ENCODE measurements around the gene RPL19. TPM values are rescaled to one million over a fixed set of nuclear protein-coding genes. Genes with fewer than 3 reads are reported as not detected.

RPL19 gene
- total RNA-seq, 4 donors from 2014 or later, result 2,008 to 3,549 (median 2,319) TPM

DNA sequence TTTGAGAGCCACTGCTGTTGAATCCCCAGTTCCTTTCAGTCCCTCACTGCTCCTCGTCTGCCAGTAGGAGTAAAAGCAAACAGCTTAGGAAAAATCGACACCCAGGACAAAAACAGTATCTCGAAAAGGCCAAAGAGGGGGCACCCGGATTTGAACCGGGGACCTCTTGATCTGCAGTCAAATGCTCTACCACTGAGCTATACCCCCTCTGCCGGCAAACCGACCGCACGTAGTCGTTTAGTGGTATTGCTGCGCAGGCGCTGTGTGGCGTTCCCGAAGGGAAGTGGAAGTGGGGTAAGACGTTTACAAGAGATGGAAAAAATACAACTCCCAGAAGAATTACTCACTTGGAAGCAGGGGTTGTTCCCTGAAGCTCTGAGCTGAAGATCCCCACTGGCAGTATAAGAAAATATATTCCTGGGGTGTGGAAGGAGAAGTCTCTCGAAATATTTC is 46.5 kb upstream of the RPL19 start:
- peak overlapping the region; percentile 20 to 86 (median 69) for H3K4me3 ChIP-seq (replicated peaks in 1 of 3)
- WGBS, 2 donors, result 0% methylated on average over 16 of the region's 16 CpGs

DNA sequence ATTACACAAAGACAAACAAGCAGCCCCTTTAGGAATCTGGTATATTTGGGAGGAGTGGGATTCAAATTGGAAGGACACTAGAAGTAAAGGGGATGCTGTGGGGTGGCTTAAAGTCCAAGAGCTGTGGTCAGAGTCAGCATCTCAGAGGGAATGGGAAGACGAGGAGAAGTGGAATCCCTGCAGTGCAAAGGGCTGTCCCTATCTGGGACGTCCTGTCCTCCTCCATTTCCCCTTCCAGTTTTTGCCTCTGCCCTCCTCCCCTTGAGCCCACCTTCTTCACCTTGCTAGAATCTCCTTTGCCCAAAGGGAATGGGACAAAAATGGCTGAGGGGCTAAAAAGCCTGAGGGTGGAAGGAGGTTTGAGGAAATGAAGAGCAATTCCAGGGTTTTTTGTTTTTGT is 44.4 kb upstream of the RPL19 start:
- Histone ChIP-seq H3K4me1 (peaks cover 10 to 21% of the 10 kb centered on the region in 2 donors), H3K27me3 (no peaks in the 10 kb centered on the region), H3K36me3 (no peaks in the 10 kb centered on the region), H3K9me3 (no peaks in the 10 kb centered on the region), H3K4me3 (replicated peaks in 1 of 3) (no peak overlapping the region), H3K27ac (no peak overlapping the region)
- no peak for DNase-seq
- TF ChIP-seq, protein P1, sequence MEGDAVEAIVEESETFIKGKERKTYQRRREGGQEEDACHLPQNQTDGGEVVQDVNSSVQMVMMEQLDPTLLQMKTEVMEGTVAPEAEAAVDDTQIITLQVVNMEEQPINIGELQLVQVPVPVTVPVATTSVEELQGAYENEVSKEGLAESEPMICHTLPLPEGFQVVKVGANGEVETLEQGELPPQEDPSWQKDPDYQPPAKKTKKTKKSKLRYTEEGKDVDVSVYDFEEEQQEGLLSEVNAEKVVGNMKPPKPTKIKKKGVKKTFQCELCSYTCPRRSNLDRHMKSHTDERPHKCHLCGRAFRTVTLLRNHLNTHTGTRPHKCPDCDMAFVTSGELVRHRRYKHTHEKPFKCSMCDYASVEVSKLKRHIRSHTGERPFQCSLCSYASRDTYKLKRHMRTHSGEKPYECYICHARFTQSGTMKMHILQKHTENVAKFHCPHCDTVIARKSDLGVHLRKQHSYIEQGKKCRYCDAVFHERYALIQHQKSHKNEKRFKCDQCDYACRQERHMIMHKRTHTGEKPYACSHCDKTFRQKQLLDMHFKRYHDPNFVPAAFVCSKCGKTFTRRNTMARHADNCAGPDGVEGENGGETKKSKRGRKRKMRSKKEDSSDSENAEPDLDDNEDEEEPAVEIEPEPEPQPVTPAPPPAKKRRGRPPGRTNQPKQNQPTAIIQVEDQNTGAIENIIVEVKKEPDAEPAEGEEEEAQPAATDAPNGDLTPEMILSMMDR (IDR thresholded peaks at IDR 0.05), result no peak
- no peak for TF ChIP-seq POLR2A (IDR thresholded peaks at IDR 0.05)
- intact Hi-C loops (cut with DNase I), result no loop called here
- WGBS, 2 donors, result 33 to 50% methylated on average over 2 of the region's 2 CpGs

More for the DNA sequence above, 46.5 kb upstream of the RPL19 start:
- peak; percentile 91 to 93 for DNase-seq
- peaks cover 10 to 21% of the 10 kb centered on the region in 2 donors for H3K4me1 ChIP-seq
- peak overlapping the region; percentile 61 to 98 (median 96) for H3K27ac ChIP-seq
- no peaks in the 10 kb centered on the region for H3K9me3 ChIP-seq
- TF ChIP-seq, protein P1 (IDR thresholded peaks at IDR 0.05), result peak in 3 of 6 experiments; percentile 24 to 42 (median 35)
- TF ChIP-seq POLR2A (IDR thresholded peaks at IDR 0.05), result peak in 1 of 2 donors; percentile 17
- H3K27me3 ChIP-seq, result no peaks in the 10 kb centered on the region
- intact Hi-C loops (cut with DNase I), result loop anchor here (5.0 kb wide), 1 partner anchor 171 kb away; no protein-coding TSS in a partner anchor
- no peaks in the 10 kb centered on the region for H3K36me3 ChIP-seq

DNA sequence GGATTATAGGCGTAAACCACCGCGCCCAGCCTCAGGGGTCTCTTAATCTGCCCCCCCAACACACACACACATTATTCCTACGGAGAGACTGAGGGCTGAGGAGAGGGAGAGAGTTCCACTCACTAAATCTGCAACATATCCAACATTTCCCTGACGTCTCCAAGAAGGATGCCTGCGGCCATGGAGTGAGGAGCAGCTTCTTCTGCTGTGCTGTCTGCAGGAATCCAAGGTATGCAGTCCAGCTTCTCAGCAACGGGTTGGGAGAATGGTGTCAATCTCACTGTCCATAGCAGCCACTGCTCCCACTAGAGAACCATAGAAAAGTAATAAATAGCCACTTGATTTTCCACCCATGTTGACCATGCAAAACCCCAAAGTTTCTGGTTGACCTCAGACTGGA is 43.6 kb upstream of the RPL19 start:
- H3K36me3 ChIP-seq, result no peaks in the 10 kb centered on the region
- 68 to 76% methylated on average over 7 of the region's 7 CpGs for WGBS, 2 donors
- H3K4me3 ChIP-seq (replicated peaks in 1 of 3), result no peak overlapping the region
- peaks cover 10 to 13% of the 10 kb centered on the region in 2 donors for H3K4me1 ChIP-seq
- TF ChIP-seq, protein P1 (IDR thresholded peaks at IDR 0.05), result no peak
- TF ChIP-seq POLR2A (IDR thresholded peaks at IDR 0.05), result no peak
- H3K27me3 ChIP-seq, result no peaks in the 10 kb centered on the region
- no peak for DNase-seq
- no peaks in the 10 kb centered on the region for H3K9me3 ChIP-seq
- no peak overlapping the region for H3K27ac ChIP-seq
- intact Hi-C loops (cut with DNase I), result no loop called here

DNA sequence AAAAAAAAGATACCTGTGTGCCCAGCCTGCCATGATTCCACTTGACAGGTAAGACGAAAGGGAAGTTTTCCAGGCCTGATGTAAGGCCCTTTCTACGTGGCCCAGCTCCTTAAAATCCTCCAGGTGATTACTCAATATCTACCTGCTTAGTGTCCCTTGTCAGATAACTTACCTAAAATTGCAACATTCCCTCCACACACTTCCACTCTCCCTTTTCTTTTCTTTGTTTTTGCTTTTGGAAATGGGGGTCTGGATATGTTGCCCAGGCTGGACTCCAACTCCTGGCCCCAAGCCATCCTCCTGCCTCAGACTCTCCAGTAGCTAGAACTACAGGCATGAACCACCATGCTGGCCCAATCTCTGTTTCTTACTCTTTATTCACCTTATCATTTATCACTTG is 41.5 kb upstream of the RPL19 start:
- Histone ChIP-seq H3K4me1 (no peaks in the 10 kb centered on the region), H3K27ac (no peak overlapping the region), H3K27me3 (no peaks in the 10 kb centered on the region), H3K4me3 (replicated peaks in 1 of 3) (no peak overlapping the region), H3K36me3 (no peaks in the 10 kb centered on the region), H3K9me3 (no peaks in the 10 kb centered on the region)
- DNase-seq, result no peak
- intact Hi-C loops (cut with DNase I), result no loop called here
- WGBS, 2 donors, result 89 to 93% methylated on average over 2 of the region's 2 CpGs
- TF ChIP-seq POLR2A (IDR thresholded peaks at IDR 0.05), result no peak
- TF ChIP-seq, protein P1 (IDR thresholded peaks at IDR 0.05), result no peak

DNA sequence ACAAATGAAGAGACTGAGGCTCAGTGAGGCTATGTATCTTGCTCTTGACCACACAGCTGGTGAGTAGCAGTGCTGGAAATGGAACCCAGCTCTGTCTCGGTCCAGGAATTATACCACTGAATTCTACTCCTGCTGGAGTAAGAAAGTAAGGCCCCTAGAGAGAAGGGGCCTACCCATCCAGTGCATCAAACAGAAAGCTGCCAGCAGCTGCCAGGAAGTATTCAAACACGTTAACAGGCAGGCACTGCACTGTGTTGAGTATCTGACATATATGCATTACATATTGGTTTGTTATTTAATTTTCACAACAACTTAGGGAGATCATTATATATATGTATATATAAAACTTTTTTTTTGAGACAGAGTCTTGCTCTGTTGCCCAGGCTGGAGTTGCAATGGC is 38.1 kb upstream of the RPL19 start:
- TF ChIP-seq, protein P1 (IDR thresholded peaks at IDR 0.05), result no peak
- no peak for TF ChIP-seq POLR2A (IDR thresholded peaks at IDR 0.05)
- intact Hi-C loops (cut with DNase I), result loop anchor here (10.0 kb wide), 1 partner anchor 83 kb away; no protein-coding TSS in a partner anchor
- Histone ChIP-seq H3K9me3 (no peaks in the 10 kb centered on the region), H3K4me3 (replicated peaks in 1 of 3) (no peak overlapping the region), H3K27ac (no peak overlapping the region), H3K4me1 (peaks cover 9 to 12% of the 10 kb centered on the region in 2 donors), H3K27me3 (peaks cover 4% of the 10 kb centered on the region), H3K36me3 (no peaks in the 10 kb centered on the region)
- 73 to 80% methylated on average over 2 of the region's 2 CpGs for WGBS, 2 donors
- DNase-seq, result no peak
